GM18873 (cell line): ENCODE results near the gene GALNT10.

Experiments used
- ATAC-seq: cut with Tn5 transposase; IDR thresholded peaks from one replicate; pipeline ENCODE4 v1.9.1; 2021; ENCODE audit warnings: mild to moderate bottlenecking, moderate library complexity, moderate number of reproducible peaks; ENCODE audit not compliant: unreplicated experiment, low FRiP score

GALNT10 gene

DNA sequence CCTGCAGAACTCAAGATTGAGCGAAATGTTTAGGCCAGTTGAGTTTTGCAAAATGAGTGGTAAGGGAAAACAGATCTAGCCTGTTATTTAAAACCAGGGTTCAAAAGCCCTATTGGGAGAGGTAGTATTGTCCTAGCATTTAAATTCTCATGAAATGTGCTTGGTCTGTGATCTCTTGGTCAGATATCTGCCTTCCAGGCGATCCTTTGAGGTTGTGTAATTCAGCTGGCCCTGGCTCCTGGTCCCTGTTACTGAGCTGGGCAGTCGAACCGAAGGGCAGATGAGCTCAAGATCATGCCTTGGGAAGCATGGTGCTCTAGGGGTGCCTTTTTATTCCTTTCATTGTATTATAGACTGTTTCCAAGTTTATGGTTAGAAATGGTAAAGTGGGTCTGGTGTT is 269.6 kb downstream of the GALNT10 start:
- no peak for ATAC-seq

DNA sequence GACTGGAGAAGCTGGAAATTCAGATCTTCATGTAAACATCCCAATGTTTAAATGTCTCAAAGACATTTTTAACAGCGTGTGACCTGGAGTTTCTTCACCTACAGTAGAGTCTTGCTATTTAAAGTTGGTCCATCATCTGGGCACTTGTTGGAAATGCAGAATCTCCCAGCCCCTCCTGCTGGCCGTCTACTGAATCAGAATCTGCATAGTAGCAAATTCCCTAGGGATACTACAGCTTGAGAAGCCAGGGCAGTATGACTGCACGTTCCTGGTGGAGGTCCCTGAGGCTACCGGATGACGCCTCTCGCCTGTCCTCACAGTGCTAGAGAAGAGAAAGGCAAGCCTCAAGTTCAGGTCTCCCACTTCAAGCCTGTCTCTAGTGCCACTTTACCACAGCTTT is 271.0 kb downstream of the GALNT10 start:
- ATAC-seq, result no peak

DNA sequence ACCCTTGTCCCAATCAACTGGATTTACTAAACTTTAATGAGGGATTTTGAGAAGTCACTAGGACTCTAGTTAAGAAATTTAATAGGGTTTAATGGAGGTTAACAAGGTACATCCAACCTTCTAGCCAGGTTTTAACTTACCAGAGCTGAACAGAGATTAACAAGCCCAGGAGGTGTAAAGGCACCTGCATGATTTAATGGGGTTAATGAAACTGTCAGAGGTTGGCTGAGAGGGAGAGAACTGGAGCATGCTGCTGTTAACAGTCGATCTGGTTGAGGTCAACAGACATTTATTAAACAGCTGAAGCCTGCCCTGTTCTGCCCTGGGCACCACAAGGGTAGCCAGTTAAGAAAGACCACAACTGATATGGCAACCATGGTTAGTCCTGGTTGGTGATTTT is 273.9 kb downstream of the GALNT10 start:
- ATAC-seq, result no peak

DNA sequence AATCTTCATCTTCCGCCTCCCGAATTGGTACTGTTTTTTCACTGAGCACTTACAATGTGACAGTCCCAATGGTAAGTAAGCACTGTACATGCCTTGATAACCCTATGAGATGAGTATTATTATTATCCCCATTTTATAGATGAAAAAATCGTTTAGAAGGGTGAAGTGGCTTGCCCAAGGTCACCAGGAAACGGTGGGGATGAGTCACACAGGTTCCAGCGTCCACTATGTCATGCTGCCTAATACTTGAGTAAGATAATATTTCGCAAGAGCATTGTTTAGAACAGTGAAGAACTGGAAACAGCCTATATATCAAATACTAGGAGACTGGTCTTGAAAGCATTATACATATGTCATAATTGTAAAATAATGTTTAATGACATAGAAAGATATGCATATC is 274.6 kb downstream of the GALNT10 start:
- ATAC-seq, result no peak

DNA sequence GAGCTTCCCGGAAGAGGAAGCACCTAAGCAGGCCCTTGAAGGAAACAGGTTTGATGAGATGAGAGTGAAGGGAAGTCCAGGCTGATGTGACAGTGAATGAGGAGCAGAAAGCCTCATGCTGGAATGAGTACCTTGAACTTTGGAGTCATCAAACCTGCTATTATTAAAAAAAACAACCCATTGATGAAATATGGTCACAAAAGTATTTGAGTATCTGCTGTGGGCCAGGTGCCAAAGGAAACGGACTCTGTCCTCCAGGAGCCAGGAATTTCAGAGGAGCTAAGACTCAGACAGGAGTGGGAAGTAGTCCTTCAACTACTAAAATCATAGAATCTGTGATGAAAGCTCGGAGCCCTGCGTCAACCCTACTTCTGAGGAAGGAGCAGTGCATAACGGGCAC is 275.6 kb downstream of the GALNT10 start:
- no peak for ATAC-seq

DNA sequence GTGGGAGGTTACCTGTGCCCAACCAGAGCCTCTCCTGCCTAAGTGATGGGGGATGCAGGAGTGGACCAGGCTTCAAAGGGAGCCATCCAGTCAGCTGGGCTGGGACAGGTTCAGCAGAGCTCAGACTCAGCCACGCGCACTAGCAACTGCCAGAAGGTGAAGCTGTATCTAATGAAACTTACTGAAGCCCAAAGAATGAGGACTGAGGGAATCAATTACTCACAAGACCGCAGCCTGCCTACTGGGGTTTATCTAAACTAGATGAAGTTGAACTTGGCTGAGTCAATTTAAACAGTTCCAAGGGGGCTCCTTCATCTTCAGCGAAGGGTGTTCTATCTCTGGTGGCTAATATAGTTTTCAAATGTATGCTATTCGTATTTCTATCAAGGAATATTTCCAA is 276.1 kb downstream of the GALNT10 start:
- ATAC-seq, result no peak

DNA sequence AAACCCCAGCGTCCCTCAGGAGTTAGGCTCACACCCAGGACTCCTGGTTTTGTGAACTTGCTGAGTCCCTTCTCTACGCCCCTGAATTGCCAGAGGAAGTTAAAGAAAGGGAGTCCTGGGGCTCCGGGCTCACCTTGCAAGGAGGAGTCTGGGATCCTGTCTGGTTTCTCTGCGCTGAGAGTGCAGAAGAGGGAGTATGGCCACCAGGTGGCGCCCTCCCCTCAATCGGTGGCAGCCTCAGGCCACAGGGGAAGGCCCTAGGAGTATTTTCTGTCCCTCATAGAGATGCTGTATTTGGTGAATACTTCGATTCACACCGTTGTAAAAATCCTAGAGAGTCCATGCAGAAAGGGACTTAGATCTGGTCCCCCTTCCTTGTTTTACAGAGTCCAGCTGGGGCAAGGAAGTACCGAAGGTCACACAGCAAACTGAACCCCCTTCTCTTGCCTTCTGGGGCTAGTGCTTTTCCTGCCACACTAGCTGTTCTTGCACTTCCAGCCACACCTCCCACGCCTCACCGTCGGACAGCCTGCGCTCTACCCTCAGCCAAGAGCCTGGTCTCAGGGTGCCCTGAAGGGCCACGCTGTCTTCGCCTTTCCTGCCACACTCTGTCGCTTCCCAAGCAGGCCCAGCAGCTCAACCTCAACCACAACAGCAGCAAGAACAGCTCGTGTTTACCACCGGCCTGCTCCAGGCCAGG is 277.3 kb downstream of the GALNT10 start:
- ATAC-seq, result peak; percentile 92

DNA sequence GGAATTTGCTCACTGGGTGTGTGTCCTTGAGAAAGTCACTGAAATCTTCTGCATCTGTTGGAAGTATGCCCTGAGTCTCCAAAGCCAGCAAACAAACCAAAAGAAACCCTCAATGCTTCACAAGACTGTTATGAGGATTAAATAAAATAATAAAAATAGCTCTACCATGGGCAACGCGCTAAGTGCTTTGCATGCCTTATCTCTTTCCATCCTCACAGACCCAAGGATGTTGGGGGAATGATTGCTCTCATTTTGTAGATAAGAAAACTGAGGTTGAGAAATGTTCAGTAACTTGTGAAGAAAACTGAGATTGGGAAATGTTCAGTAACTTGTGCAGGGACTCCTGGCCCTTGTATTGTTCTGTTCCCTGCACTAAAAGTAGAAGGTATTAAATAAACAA is 279.6 kb downstream of the GALNT10 start:
- no peak for ATAC-seq
